A673 (cell line): ENCODE results near the gene SRGAP1.
"Not testable (repeated sequence)": the region's sequence is repeated elsewhere in the genome, so short reads cannot be mapped to it uniquely, and the experiment has no call there.

ENCODE experiments used
- CTCF ChIP-seq: fragments of 300-800, 200-600 bp; sonication (generic); conservative IDR thresholded peaks from 2 replicates; pipeline ENCODE4 v1.5.1; 2017; ENCODE audit warnings: low read depth, mild to moderate bottlenecking, antibody characterized with exemption, low read length, moderate library complexity, mixed read lengths
- EZH2 ChIP-seq: fragments of 200-600 bp; sonication (generic); IDR thresholded peaks from 2 replicates; pipeline ENCODE4 v1.6.1; 2017; ENCODE audit warnings: borderline replicate concordance, low read depth, mild to moderate bottlenecking, mixed read lengths, antibody characterized with exemption, low read length; ENCODE audit not compliant: poor library complexity, severe bottlenecking

GRCh38 chr12:64167041-64167440, 322.5 kb downstream of the SRGAP1 start:
- not testable (repeated sequence) for TF ChIP-seq CTCF, EZH2
